Gastroesophageal sphincter (tissue), 4 donors: ENCODE results near the gene CD86. TPM values are rescaled to one million over a fixed set of nuclear protein-coding genes. Genes with fewer than 3 reads are reported as not detected.

Experiments used
- ATAC-seq: fragments of 150-250 bp; one replicate; pipeline ENCODE4 v1.9.1; 2016; ENCODE audit warnings: mild to moderate bottlenecking, moderate library complexity
- H3K27ac ChIP-seq, 4 donors: fragments of 200-600 bp; sonication (generic) in 3 of 4; 1 replicate in 3 of 4; 2 replicates in 1 of 4; pipeline ENCODE4 v1.5.1; 2016 to 2019
- H3K27me3 ChIP-seq: fragments of 200-600 bp; sonication (generic); one replicate; pipeline ENCODE4 v1.5.1; 2019
- H3K36me3 ChIP-seq, 2 donors: fragments of 200-600 bp; sonication (generic); one replicate each; pipeline ENCODE4 v1.5.1; 2019; ENCODE audit warnings: control low read depth in 1 of 2
- H3K4me1 ChIP-seq, 3 donors: fragments of 200-600 bp; sonication (generic); 1 replicate in 2 of 3; 2 replicates in 1 of 3; pipeline ENCODE4 v1.5.1; 2016 to 2019; ENCODE audit warnings: control low read depth in 2 of 3
- H3K4me3 ChIP-seq, 2 donors: fragments of 200-600 bp; sonication (generic); one replicate each; pipeline ENCODE4 v1.5.1; 2019; ENCODE audit warnings: mild to moderate bottlenecking in 1 of 2, moderate library complexity in 1 of 2
- H3K9me3 ChIP-seq, 3 donors: fragments of 200-600 bp; sonication (generic); one replicate each; pipeline ENCODE4 v1.5.1; 2017 to 2019; ENCODE audit warnings: control low read depth in 2 of 3
- EP300 ChIP-seq: sonication (generic); formaldehyde crosslinking; IDR thresholded peaks from one replicate; pipeline ENCODE4 v1.6.1; 2017; ENCODE audit warnings: antibody characterized with exemption, mild to moderate bottlenecking
- POLR2A ChIP-seq, 2 donors: fragments of 450-650 bp; IDR thresholded peaks; one replicate each; pipeline ENCODE4 v1.6.1; 2017; ENCODE audit warnings: antibody characterized with exemption in 2 of 2, mild to moderate bottlenecking in 2 of 2, moderate library complexity in 1 of 2
- POLR2AphosphoS5 ChIP-seq: sonication (generic); formaldehyde crosslinking; IDR thresholded peaks from one replicate; pipeline ENCODE4 v1.6.1; 2017; ENCODE audit warnings: antibody characterized with exemption
- WGBS, 2 donors: methylation state at CpG; one replicate each; pipeline ENCODE4 v1.1.5; 2018; ENCODE audit warnings: low coverage in 1 of 2; 5-methylcytosine and 5-hydroxymethylcytosine counted together
- total RNA-seq, 4 donors: library from RNA; depleted of rRNA; stranded (reverse); fragments of >200 nt; gene quantifications; one replicate each; pipeline ENCODE4 v1.1.0, GENCODE V29; 2016
- TF ChIP-seq, protein P1 (sequence below), 4 experiments: fragments of 200-600 bp in 2 of 4; fragments of 450-650 bp in 2 of 4; sonication (generic) in 1 of 4; IDR thresholded peaks; one replicate each; pipeline ENCODE4 v1.5.1; 2017 to 2019; ENCODE audit warnings: antibody characterized with exemption in 4 of 4, mild to moderate bottlenecking in 2 of 4, moderate library complexity in 2 of 4

The CD86 gene
- total RNA-seq, 4 donors from 2014 or later, result 1.4 to 6.6 (median 3.2) TPM

DNA sequence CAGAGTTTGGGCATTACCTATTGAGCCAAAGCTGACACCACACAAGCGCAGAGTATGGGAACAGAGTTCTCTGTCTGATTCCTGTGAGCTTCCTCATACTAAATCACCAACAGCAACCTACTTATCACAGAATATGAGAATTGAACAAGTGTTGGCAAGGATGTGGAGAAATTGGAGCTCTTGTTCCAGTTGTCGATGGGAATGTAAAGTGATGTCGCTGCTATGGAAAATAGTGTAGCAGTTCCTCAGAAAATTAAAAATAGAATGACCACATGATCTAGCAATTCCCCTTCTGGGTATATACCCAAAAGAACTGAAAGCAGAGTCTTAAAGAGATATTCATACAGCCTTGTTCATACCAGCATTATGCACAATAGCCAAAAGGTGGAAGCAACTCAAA is 33.4 kb downstream of the CD86 start:
- H3K27ac ChIP-seq, result no peak overlapping the region
- no peak for ATAC-seq
- H3K36me3 ChIP-seq, result no peaks in the 10 kb centered on the region
- H3K4me3 ChIP-seq, result no peak overlapping the region
- 50 to 68% methylated on average over 2 to 3 of the region's 3 CpGs for WGBS, 2 donors
- TF ChIP-seq POLR2AphosphoS5 (no peak), POLR2A (IDR thresholded peaks at IDR 0.05) (no peak), EP300 (no peak)
- TF ChIP-seq, protein P1, sequence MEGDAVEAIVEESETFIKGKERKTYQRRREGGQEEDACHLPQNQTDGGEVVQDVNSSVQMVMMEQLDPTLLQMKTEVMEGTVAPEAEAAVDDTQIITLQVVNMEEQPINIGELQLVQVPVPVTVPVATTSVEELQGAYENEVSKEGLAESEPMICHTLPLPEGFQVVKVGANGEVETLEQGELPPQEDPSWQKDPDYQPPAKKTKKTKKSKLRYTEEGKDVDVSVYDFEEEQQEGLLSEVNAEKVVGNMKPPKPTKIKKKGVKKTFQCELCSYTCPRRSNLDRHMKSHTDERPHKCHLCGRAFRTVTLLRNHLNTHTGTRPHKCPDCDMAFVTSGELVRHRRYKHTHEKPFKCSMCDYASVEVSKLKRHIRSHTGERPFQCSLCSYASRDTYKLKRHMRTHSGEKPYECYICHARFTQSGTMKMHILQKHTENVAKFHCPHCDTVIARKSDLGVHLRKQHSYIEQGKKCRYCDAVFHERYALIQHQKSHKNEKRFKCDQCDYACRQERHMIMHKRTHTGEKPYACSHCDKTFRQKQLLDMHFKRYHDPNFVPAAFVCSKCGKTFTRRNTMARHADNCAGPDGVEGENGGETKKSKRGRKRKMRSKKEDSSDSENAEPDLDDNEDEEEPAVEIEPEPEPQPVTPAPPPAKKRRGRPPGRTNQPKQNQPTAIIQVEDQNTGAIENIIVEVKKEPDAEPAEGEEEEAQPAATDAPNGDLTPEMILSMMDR (IDR thresholded peaks at IDR 0.05), result no peak
- H3K27me3 ChIP-seq, result no peaks in the 10 kb centered on the region
- no peaks in the 10 kb centered on the region for H3K4me1 ChIP-seq
- H3K9me3 ChIP-seq, result no peaks in the 10 kb centered on the region

DNA sequence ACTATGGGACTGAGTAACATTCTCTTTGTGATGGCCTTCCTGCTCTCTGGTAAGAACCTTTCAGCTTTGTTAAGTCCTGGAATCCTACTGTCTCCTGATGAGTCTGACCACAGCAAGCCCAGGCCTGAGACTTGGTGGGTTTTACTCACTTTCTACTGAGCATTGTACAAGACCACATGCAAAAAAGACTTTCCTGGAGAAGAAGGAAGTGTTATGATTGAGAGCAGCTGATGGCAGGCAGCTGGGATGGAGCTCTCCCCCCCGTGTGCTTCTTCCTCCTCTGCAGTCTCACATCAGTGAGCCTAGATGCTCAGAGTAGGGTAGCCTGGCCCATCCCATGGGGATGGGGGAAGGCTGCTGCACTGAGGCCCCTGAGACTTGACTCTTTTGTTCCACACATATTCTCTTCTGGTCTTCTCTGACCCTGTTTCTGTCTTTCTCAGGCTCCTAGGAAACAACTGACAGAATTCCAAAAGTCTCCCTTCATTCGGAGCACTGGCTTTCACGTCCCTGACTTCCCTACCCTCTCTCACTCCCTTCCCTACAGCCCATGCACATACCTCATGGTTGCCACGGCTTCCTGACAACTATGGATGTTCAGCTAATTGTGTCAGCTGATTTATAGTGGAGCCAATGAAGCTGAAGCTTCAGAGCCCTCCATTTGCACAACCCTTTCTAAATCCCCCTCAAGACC is 36.6 kb downstream of the CD86 start:
- ATAC-seq, result no peak
- no peaks in the 10 kb centered on the region for H3K9me3 ChIP-seq
- no peak overlapping the region for H3K27ac ChIP-seq
- TF ChIP-seq POLR2AphosphoS5, result no peak
- no peak for TF ChIP-seq POLR2A (IDR thresholded peaks at IDR 0.05)
- TF ChIP-seq, protein P1 (IDR thresholded peaks at IDR 0.05), result no peak
- TF ChIP-seq EP300, result no peak
- 36 to 45% methylated on average over 1 to 4 of the region's 4 CpGs for WGBS, 2 donors
- no peaks in the 10 kb centered on the region for H3K4me1 ChIP-seq
- H3K4me3 ChIP-seq, result no peak overlapping the region
- no peaks in the 10 kb centered on the region for H3K27me3 ChIP-seq
- H3K36me3 ChIP-seq, result no peaks in the 10 kb centered on the region

DNA sequence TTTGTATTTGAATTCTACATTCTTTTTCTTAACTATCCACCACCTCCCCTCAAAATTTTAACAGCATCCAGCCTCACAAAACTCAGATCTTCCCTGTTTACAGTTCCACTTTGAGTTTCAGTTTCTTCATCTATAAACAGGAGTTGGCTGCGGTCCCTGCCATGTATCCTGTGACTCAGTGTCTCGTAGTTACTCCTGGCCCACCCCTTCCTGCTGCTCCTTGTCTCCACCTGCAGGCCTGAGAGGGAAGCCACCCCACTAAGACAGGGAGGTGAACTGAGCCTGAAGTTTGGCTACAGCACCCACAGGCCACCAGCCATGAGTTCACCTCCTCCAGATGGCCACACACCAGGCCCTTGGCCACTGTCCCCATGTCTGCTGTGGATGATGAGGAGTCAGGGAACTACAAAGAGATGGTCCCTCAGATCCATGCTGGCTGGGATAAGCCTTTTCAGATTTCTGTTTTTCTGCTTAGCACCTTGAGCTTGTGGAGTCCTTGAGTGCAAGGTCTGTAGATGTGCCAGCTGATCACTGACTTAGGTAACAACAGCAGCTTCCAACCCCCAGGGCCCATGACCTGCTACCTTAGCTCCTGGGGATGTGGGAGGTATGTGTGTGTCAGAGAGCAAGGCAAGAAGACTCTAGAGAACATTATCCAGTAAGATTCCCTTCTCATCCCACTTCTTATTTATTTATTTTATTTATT is 37.5 kb downstream of the CD86 start:
- H3K9me3 ChIP-seq, result no peaks in the 10 kb centered on the region
- ATAC-seq, result no peak
- H3K4me3 ChIP-seq, result no peak overlapping the region

DNA sequence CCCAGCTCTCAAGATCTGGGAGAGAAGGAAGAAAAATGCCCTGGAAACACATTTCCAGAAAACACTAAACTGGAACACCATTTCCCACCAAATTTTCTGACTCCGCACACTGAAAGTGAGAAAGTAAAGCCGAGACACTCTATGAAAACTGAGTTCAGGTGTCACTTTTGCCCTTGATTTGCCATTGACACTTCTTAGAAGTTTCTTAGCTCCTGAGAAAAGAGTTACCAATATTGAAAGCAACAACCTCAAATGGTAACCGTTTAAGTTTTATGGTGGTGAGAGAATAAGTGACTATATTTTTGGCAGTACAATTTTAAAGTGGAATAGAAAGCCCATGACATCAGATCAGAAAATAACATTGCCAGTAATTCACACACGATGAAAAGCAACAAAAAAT is 39.0 kb downstream of the CD86 start:
- peaks cover 5% of the 10 kb centered on the region for H3K27me3 ChIP-seq
- no peak for ATAC-seq
- no peaks in the 10 kb centered on the region for H3K9me3 ChIP-seq
- no peak overlapping the region for H3K4me3 ChIP-seq
- H3K36me3 ChIP-seq, result no peaks in the 10 kb centered on the region
- 74 to 80% methylated on average over 4 of the region's 4 CpGs for WGBS, 2 donors
- no peaks in the 10 kb centered on the region for H3K4me1 ChIP-seq
- H3K27ac ChIP-seq, result no peak overlapping the region
- TF ChIP-seq POLR2A (IDR thresholded peaks at IDR 0.05) (no peak), POLR2AphosphoS5 (no peak)
- TF ChIP-seq, protein P1 (IDR thresholded peaks at IDR 0.05), result no peak

More for the DNA sequence above, 37.5 kb downstream of the CD86 start:
- whole genome bisulfite sequencing, 2 donors, result 47% methylated on average over 2 of the region's 2 CpGs; no CpG with 5 or more reads in 1 of the 2 donors
- peaks cover 4% of the 10 kb centered on the region for H3K27me3 ChIP-seq
- H3K4me1 ChIP-seq, result no peaks in the 10 kb centered on the region
- H3K36me3 ChIP-seq, result no peaks in the 10 kb centered on the region
- TF ChIP-seq, protein P1 (IDR thresholded peaks at IDR 0.05), result no peak
- TF ChIP-seq POLR2AphosphoS5 (no peak), POLR2A (IDR thresholded peaks at IDR 0.05) (no peak), EP300 (no peak)
- no peak overlapping the region for H3K27ac ChIP-seq

DNA sequence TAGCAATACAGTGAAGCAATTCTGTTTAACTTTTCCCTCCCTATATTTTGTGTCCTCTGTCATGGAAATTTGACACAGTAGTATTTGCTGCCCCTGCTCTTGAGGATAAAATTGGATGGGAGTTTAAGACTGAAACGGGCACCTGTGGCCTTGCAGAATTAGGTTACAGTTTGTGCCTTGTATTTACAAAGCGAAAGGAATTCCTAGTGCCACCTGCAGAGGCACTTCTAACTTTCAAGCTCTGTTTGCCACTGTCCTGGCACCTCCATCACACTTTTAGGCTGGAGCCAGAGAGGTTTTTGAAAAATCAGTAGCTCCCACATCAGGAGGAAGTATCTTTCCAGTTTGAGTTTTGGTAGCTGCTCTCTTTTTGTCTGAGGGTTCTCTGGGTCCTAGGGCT is 39.5 kb downstream of the CD86 start:
- Histone ChIP-seq H3K36me3 (no peaks in the 10 kb centered on the region), H3K4me3 (no peak overlapping the region), H3K4me1 (no peaks in the 10 kb centered on the region), H3K27ac (no peak overlapping the region), H3K27me3 (peaks cover 5% of the 10 kb centered on the region), H3K9me3 (no peaks in the 10 kb centered on the region)
- 64 to 83% methylated on average over 2 of the region's 2 CpGs for WGBS, 2 donors
- no peak for ATAC-seq
- TF ChIP-seq POLR2A (IDR thresholded peaks at IDR 0.05) (no peak), POLR2AphosphoS5 (no peak), EP300 (no peak)
- TF ChIP-seq, protein P1 (IDR thresholded peaks at IDR 0.05), result no peak
